HG02759 (cell line): ENCODE data around the gene CLPTM1.
A peak's percentile ranks its signal among the peaks of the same experiment; 100 is the strongest.
"Not testable (repeated sequence)": the region's sequence is repeated elsewhere in the genome, so short reads cannot be mapped to it uniquely, and the experiment has no call there.

Source experiments
- ATAC-seq: cut with Tn5 transposase; IDR thresholded peaks from one replicate; pipeline ENCODE4 v1.9.1; 2021; ENCODE audit warnings: mild to moderate bottlenecking, moderate library complexity; ENCODE audit not compliant: unreplicated experiment

CLPTM1 gene

GRCh38 chr19:44954649-44955504 lies at the start of gene CLPTM1:
Gene CLPTM1 (plus strand): TSS chr19:44955380. CDS start chr19:44955396, 16 bp downstream.
- peak; percentile 84 for ATAC-seq

GRCh38 chr19:44905437-44906160 lies 49.6 kb upstream of the CLPTM1 start, which contains the start of gene APOE:
Gene APOE (plus strand): TSS chr19:44905796. CDS start chr19:44906625, 829 bp downstream.
- ATAC-seq, result no peak

- no peak for ATAC-seq
These were observed 47.6 kb upstream of the CLPTM1 start for GRCh38 chr19:44907613-44908012.

GRCh38 chr19:44908074-44908835 lies 46.9 kb upstream of the CLPTM1 start:
- ATAC-seq, result no peak

GRCh38 chr19:44908836-44909261 lies 46.3 kb upstream of the CLPTM1 start:
- no peak for ATAC-seq

GRCh38 chr19:44909775-44910174 lies 45.4 kb upstream of the CLPTM1 start:
- no peak for ATAC-seq

GRCh38 chr19:44911896-44912295 lies 43.3 kb upstream of the CLPTM1 start:
- ATAC-seq, result not testable (repeated sequence)

- no peak for ATAC-seq
These were observed 42.3 kb upstream of the CLPTM1 start for GRCh38 chr19:44912854-44913253.

- ATAC-seq, result not testable (repeated sequence)
These were observed 41.4 kb upstream of the CLPTM1 start for GRCh38 chr19:44913512-44914432.

GRCh38 chr19:44914433-44915206 lies 40.6 kb upstream of the CLPTM1 start, which contains the start of gene APOC1:
Gene APOC1 (plus strand): TSS chr19:44914608. CDS start chr19:44914892, 284 bp downstream.
- peak; percentile 91 for ATAC-seq

GRCh38 chr19:44924243-44924725 lies 30.9 kb upstream of the CLPTM1 start:
- ATAC-seq, result no peak

GRCh38 chr19:44925114-44925891 lies 29.9 kb upstream of the CLPTM1 start:
- ATAC-seq, result no peak

- ATAC-seq, result peak; percentile 11
These were observed 28.7 kb upstream of the CLPTM1 start for GRCh38 chr19:44926245-44927077.

- no peak for ATAC-seq
These were observed 27.4 kb upstream of the CLPTM1 start for GRCh38 chr19:44927746-44928145.

- ATAC-seq, result no peak
These were observed 25.1 kb upstream of the CLPTM1 start for GRCh38 chr19:44930088-44930487.

- ATAC-seq, result no peak
These were observed 23.6 kb upstream of the CLPTM1 start for GRCh38 chr19:44931541-44931940.

GRCh38 chr19:44939668-44940067 lies 15.5 kb upstream of the CLPTM1 start:
- ATAC-seq, result no peak
